OCI-LY3 (cell line): Measurements from ENCODE around the gene INTS4.
"Not testable (repeated sequence)": the region's sequence is repeated elsewhere in the genome, so short reads cannot be mapped to it uniquely, and the experiment has no call there.

Source experiments
- H2AFZ ChIP-seq: fragments of 200-600, 300-600 bp; shearing (Covaris generic); 2 replicates; pipeline ENCODE4 v1.6.0; 2014; ENCODE audit warnings: antibody characterized with exemption, low read depth, low read length
- H3K27ac ChIP-seq: fragments of 200-600, 300-600 bp; sonication (generic); 2 replicates; pipeline ENCODE4 v1.5.1; 2014; ENCODE audit warnings: mild to moderate bottlenecking, low read length, moderate library complexity, mixed read lengths
- H3K27me3 ChIP-seq: fragments of 200-600, 300-600 bp; sonication (generic); 2 replicates; pipeline ENCODE4 v1.6.1; 2014; ENCODE audit warnings: low read depth, low read length, mixed read lengths
- H3K36me3 ChIP-seq: fragments of 200-600, 300-600 bp; sonication (generic); replicated peaks from 2 replicates; pipeline ENCODE3; 2014; ENCODE audit warnings: low read depth, low read length, mixed read lengths
- H3K4me1 ChIP-seq: fragments of 300-600, 200-600 bp; sonication (generic); 2 replicates; pipeline ENCODE4 v1.6.1; 2014; ENCODE audit warnings: low read length, mixed read lengths
- H3K4me2 ChIP-seq: fragments of 200-600, 300-600 bp; sonication (generic); 2 replicates; pipeline ENCODE4 v1.6.1; 2014; ENCODE audit warnings: low read length, mixed read lengths
- H3K4me3 ChIP-seq: fragments of 300-600, 200-600 bp; sonication (generic); 2 replicates; pipeline ENCODE4 v1.5.1; 2014; ENCODE audit warnings: antibody characterized with exemption, mild to moderate bottlenecking, low read length, moderate library complexity
- H3K79me2 ChIP-seq: fragments of 300-600, 200-600 bp; shearing (Covaris generic); 2 replicates; pipeline ENCODE4 v1.6.1; 2014; ENCODE audit warnings: mild to moderate bottlenecking, low read length, mixed read lengths
- H3K9ac ChIP-seq: fragments of 300-600, 200-600 bp; shearing (Covaris generic); 2 replicates; pipeline ENCODE4 v1.6.0; 2014; ENCODE audit warnings: mild to moderate bottlenecking, low read length, moderate library complexity
- H3K9me3 ChIP-seq: fragments of 200-600, 300-600 bp; shearing (Covaris generic); 2 replicates; pipeline ENCODE4 v1.6.1; 2014; ENCODE audit warnings: low read length, mixed read lengths; ENCODE audit not compliant: insufficient read depth
- H4K20me1 ChIP-seq: fragments of 200-600, 300-600 bp; sonication (generic); 2 replicates; pipeline ENCODE4 v1.6.1; 2016; ENCODE audit warnings: low read length, mixed read lengths; ENCODE audit not compliant: insufficient read depth
- EZH2phosphoT487 ChIP-seq: fragments of 200-600 bp; shearing (Covaris generic); IDR thresholded peaks from 2 replicates; pipeline ENCODE4 v1.6.1; 2018; ENCODE audit warnings: antibody characterized with exemption, mixed run types, low read depth
- TF ChIP-seq, protein P1 (sequence below): fragments of 200-600, 300-600 bp; sonication (generic); IDR thresholded peaks from 2 replicates; pipeline ENCODE4 v1.5.1; 2014; ENCODE audit warnings: antibody characterized with exemption, low read length, low read depth

Gene INTS4

DNA sequence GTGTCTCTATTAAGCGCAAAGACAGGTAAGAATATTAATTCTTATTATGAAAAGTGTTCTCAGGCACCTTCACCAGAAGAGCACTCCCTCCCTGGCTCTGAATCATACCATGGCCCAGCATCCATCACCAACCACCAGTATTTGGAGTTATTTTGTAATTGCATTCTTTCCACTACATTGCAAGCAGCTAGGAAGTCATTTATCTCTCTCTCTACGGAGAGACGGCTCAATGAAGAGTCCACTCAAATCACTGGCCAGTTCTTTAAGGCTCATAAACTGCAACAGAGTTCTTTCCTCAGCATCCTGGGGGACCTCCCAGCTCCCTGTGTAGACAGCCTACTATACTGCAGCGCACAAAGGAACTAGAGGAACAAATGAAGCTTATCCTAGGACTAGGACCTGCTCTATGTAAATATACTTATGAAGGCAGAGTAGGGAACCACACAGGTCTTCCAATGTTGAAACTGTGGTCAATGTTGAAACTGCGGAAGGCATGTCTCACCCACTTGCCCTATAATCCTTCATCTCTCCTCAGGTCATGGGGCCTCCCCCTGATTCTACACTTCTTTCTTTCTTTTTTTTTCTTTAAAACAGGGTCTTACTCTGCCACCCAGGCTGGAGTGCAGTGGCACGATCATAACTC lies 110.2 kb downstream of the INTS4 start:
- H3K27ac ChIP-seq = no peak overlapping the region
- TF ChIP-seq EZH2phosphoT487 = no peak
- TF ChIP-seq, protein P1, sequence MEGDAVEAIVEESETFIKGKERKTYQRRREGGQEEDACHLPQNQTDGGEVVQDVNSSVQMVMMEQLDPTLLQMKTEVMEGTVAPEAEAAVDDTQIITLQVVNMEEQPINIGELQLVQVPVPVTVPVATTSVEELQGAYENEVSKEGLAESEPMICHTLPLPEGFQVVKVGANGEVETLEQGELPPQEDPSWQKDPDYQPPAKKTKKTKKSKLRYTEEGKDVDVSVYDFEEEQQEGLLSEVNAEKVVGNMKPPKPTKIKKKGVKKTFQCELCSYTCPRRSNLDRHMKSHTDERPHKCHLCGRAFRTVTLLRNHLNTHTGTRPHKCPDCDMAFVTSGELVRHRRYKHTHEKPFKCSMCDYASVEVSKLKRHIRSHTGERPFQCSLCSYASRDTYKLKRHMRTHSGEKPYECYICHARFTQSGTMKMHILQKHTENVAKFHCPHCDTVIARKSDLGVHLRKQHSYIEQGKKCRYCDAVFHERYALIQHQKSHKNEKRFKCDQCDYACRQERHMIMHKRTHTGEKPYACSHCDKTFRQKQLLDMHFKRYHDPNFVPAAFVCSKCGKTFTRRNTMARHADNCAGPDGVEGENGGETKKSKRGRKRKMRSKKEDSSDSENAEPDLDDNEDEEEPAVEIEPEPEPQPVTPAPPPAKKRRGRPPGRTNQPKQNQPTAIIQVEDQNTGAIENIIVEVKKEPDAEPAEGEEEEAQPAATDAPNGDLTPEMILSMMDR = no peak
- no peak overlapping the region for H3K4me3 ChIP-seq
- H3K4me2 ChIP-seq = no peak overlapping the region
- no peaks in the 10 kb centered on the region for H4K20me1 ChIP-seq
- H3K27me3 ChIP-seq = no peaks in the 10 kb centered on the region
- H3K4me1 ChIP-seq = no peaks in the 10 kb centered on the region
- H2AFZ ChIP-seq = no peak overlapping the region
- H3K9ac ChIP-seq = no peak overlapping the region
- no peaks in the 10 kb centered on the region for H3K79me2 ChIP-seq
- peaks cover 20% of the 10 kb centered on the region for H3K36me3 ChIP-seq
- H3K9me3 ChIP-seq = no peaks in the 10 kb centered on the region

DNA sequence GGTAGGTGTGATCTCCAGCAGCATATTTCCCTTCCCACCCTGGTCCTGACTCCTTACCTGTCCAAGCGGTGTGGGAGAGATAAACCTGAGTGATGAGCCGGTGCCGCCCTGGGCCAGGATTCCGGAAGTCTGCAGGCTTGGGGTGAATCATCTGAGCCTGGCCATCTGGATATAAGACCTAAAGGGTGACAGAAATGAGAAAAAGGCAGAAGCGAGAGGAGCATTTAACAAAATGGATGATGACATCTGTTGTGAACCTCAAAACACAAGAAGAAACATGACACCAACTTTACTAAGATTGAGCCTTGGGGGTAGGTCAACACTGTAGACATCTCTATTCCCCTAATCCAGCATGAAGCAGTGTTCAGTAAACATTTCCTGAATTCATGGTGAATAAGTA lies 110.7 kb downstream of the INTS4 start:
- Histone ChIP-seq H3K4me3 (no peak overlapping the region), H3K9me3 (no peaks in the 10 kb centered on the region), H3K4me2 (no peak overlapping the region), H3K79me2 (no peaks in the 10 kb centered on the region), H3K4me1 (no peaks in the 10 kb centered on the region), H3K27ac (no peak overlapping the region), H3K36me3 (peaks cover 25% of the 10 kb centered on the region), H2AFZ (no peak overlapping the region), H4K20me1 (no peaks in the 10 kb centered on the region), H3K9ac (no peak overlapping the region), H3K27me3 (no peaks in the 10 kb centered on the region)
- TF ChIP-seq EZH2phosphoT487 = no peak
- TF ChIP-seq, protein P1 = no peak

DNA sequence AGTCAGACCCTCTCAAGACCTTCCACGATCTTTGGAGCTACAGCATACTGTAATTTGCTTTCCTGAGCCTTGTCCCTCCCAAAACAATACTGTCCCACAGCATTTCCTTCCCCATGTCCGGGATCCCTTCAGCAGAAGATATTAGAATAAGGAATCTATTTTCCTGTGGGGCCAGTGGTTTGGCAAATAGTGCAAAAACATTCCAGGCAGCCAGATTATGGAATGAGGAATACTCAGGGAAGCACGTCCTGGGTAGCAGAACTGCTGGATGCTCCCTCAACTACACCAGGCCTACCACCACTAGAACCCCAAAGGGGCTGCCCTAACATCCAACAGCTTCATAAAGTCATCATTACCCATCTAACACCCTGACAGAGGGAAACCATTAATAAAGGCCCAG lies 112.1 kb downstream of the INTS4 start:
- Histone ChIP-seq H3K27ac (no peak overlapping the region), H3K36me3 (peaks cover 33% of the 10 kb centered on the region), H3K4me3 (no peak overlapping the region), H3K9ac (no peak overlapping the region), H3K9me3 (no peaks in the 10 kb centered on the region), H3K27me3 (no peaks in the 10 kb centered on the region), H2AFZ (no peak overlapping the region), H4K20me1 (no peaks in the 10 kb centered on the region), H3K4me1 (no peaks in the 10 kb centered on the region), H3K79me2 (no peaks in the 10 kb centered on the region), H3K4me2 (no peak overlapping the region)
- TF ChIP-seq, protein P1 = no peak
- TF ChIP-seq EZH2phosphoT487 = no peak

DNA sequence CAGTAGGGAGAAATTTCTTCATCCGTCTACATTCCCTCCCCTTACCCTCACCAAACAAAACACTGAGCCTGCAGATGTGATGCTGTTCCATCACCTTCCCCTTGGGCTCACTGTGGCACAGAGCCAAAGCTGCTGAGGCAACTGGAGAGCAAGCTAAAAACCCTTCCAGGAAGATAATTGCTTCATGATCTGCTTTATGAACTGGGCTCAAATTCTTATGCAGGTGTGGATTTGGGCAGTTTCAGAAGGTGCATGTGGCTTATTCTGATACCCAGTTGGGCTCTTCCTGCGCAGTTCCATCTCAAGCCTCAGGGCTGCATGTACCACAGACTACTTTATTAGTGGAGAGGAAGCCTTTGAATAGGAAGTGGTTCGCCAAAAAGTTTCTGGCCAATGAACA lies 115.2 kb downstream of the INTS4 start:
- H3K9ac ChIP-seq = no peak overlapping the region
- no peaks in the 10 kb centered on the region for H4K20me1 ChIP-seq
- no peak overlapping the region for H3K4me2 ChIP-seq
- H3K79me2 ChIP-seq = no peaks in the 10 kb centered on the region
- H3K36me3 ChIP-seq = peaks cover 40% of the 10 kb centered on the region
- TF ChIP-seq EZH2phosphoT487 = no peak
- TF ChIP-seq, protein P1 = no peak
- no peak overlapping the region for H2AFZ ChIP-seq
- no peak overlapping the region for H3K4me3 ChIP-seq
- no peak overlapping the region for H3K27ac ChIP-seq
- H3K9me3 ChIP-seq = no peaks in the 10 kb centered on the region
- H3K27me3 ChIP-seq = no peaks in the 10 kb centered on the region
- H3K4me1 ChIP-seq = no peaks in the 10 kb centered on the region

DNA sequence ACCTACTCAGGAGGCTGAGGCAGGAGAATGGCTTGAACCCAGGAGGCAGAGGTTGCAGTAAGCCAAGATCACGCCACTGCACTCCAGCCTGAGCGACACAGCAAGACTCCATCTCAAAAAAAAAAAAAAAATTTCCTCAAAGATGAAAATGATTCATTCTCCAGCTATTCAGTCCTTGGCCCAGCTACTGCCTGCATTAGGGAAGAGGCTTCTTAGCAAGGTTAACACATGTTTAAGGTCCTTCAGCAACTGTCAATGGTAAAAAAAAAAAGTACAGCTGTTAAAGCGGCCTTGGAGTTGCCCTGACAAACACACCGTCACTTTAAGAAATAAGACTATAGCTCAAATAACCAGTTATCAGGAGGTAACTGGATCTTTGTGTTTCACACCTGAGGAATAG lies 116.2 kb downstream of the INTS4 start:
- H3K4me2 ChIP-seq, H3K27ac ChIP-seq: not testable (repeated sequence)
- H3K36me3 ChIP-seq = peaks cover 36% of the 10 kb centered on the region

More for the DNA sequence above, 116.2 kb downstream of the INTS4 start:
- not testable (repeated sequence) for H3K9me3 ChIP-seq, H3K27me3 ChIP-seq, H3K79me2 ChIP-seq, H3K4me3 ChIP-seq, H3K4me1 ChIP-seq, H4K20me1 ChIP-seq, H3K9ac ChIP-seq, H2AFZ ChIP-seq
